ENCODE data around the gene RNF224.

Gene RNF224

DNA sequence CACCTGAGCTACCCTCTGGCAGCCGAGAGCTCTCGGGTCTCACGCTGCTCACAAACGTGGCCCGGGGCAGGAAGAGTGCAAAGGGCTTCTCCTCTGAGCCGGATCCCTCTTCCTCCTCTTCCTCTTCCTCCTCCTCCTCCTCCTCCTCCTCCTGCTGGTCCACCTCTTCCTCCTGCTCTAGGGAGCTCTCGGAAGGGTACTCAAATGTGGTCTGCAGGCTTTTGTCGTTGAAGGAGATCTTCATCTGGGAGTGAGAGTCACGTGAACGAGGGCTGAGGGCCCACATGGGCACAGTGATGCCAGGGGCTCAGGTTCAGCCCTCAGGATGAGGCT lies 34.9 kb upstream of the RNF224 start:
- no peak for DNase-seq (ENCODE audit: low read depth in 2 of 2)

DNA sequence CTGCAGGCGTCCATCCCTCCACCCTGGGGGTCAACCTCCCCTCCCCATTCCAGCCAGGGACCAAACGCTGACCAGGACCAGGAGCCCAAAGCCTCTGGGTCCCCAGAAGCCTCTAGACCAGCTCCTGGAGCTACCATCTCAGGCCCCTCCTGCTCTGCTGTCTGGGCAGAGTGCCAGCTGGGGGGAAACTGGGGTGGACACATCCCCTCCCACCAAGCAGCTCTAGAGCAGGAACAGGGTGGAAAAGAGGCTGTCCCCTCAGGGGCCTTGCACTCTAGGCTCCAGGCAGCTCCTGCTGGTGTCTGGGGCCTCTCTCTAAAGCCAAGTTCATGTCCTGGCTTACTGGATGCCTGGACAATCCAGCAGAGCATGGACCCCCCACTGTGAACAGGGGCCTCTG lies 34.4 kb upstream of the RNF224 start:
- no peak for DNase-seq (ENCODE audit: low read depth in 2 of 2)

DNA sequence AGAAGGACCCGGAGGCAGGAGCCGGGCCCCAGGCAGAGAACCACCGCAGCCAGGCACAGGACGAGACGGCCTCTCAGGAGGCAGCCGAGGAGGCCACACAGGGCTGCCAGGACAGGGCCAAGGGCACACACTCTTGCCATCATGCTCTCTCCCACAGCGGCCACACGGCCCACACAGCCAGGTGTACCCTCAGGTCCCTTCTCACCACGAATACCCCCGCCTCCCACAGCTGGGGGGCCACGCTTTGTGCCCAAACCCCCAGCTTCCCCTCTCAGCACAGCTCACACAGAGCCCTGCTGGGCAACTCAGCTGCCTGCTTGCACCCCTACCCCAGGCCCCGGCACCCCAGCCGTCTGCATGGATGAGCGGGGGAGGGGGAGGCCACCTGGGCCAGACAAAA lies 33.5 kb upstream of the RNF224 start:
- DNase-seq (ENCODE audit: low read depth in 2 of 2): no peak

DNA sequence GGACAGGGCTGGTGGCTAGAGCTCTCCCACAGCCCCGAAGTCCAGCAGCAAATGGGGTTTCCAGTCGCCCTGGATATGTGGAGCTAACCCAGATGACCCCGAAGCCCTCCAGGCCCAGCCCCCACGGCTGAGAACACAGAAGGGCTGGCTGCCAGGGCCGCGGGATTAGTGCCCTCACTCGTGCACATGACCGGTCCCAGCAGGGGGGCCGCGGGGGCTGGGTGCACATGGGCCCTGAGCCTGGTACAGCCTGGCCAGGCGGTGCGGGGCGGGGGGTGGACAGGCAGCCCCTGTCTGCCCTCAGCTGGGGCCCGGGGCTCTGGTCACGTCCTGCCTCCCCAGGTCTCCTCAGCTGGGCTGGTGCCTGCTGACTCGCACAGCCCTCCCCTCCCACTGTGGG lies 32.9 kb upstream of the RNF224 start:
- DNase-seq (ENCODE audit: low read depth in 2 of 2): no peak

DNA sequence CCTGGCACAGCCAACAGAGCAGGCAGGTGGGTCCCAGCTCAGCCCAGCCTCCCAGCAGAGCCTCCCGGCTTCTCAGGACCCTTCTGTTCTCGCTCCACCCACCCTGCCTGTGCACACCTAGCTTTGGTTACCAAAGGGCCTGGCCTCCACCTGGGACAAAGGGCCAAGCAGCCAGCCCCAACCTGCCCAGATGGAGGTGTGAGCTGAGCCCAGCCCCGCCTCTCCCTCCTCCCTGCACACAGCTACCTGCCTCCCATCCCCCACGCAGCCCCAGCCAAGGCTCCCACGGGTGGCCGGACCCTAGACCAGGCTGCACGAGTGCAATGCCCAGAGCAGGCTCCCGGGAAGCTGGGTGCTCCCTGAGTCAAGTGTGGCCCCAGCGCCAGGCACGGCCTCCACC lies 32.4 kb upstream of the RNF224 start:
- no peak for DNase-seq (ENCODE audit: low read depth in 2 of 2)

DNA sequence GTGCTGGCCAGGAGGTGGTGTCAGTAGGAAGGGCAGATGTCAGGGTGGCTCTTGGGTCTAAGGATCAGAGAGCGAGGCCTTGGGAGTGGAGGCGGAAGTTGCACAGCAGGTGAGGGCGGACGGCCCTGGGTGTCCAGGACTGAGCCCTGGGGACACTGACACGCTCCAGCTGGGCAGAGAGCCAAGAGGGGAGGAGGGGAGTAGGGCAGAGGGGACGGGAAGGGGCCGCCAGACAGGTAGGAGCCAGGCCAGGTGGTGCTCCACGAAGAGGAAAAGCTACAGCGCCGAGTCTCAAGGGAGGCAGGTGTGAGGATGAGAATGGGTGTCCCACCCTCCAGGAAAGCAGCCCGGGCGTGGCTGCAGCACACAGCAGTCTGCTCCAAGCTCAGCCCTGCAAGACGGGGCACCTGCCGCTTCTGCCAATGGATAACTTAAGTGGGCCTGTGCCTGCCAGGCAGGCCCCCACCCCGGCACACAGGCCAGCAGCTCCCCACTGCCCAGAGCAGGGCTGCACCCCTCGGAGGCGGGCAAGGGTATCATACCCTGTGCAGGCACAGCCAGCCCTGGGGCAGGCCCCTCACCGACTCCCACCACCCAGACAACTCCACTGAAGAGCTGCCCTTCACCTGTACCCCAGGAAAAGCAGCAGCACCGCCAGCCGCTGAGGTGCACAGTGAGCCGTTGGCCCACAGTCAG lies 31.6 kb upstream of the RNF224 start:
- no peak for DNase-seq (ENCODE audit: low read depth in 2 of 2)

DNA sequence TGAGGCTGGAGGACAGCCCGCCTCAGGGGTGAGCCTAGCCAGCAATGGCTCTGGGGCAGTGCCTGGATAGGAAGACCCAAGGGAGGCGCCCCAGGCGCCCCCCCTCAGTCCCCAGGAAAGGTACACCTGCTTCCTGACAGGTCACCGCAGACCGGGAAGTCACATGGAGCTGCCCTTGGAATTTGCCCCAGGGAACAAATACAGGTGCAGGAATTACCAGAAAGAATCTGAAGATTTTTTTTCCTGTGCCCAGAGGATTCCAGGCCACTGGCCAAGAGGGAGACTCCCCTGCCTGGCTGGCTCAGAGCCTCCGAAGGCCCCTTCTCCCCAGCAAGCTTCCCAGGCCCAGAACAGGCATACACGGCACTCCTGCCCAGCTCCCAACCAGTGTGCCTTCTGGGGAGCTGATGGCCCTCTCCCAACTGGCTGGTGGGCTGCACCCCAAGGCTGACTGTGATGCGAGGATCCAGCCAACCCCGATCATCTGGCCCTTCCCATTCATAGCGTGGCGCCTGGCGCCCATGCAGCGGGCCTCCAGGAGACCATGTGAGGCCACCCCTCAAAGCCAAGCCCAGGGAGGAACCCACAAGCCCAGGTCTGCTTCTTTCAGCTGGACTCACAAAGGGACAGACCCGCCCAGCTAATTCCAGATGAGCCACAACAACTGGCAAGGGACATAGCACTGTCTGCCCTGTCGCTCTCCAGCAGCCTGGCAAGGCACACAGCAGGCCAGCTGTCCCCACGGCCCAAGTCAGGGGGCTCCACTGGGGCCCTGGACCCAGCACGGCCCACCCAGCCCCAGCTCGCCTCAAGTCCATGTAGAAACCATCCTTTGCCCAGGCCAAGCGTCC lies 29.0 kb upstream of the RNF224 start:
- no peak for DNase-seq (ENCODE audit: low read depth in 2 of 2)

DNA sequence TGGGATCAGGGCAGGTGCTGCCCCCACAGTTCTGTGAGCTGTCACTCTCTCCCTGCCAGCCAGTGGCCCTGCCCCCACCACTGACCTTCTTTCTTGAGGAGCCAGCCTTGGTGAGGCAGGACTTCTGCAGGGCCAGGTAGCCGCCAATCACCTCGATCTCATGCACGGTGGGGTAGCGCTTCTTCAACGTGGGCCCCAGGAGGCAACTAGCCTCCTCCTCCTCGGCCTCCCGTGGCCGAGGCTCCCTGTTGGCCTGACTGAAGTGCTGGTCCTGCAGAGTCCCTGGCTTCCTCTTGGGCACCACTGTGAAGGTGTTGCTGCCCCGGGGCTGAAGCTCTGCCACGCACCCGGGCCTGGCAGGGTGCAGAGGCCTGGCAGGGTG lies 28.4 kb upstream of the RNF224 start:
- no peak for DNase-seq (ENCODE audit: low read depth in 2 of 2)

DNA sequence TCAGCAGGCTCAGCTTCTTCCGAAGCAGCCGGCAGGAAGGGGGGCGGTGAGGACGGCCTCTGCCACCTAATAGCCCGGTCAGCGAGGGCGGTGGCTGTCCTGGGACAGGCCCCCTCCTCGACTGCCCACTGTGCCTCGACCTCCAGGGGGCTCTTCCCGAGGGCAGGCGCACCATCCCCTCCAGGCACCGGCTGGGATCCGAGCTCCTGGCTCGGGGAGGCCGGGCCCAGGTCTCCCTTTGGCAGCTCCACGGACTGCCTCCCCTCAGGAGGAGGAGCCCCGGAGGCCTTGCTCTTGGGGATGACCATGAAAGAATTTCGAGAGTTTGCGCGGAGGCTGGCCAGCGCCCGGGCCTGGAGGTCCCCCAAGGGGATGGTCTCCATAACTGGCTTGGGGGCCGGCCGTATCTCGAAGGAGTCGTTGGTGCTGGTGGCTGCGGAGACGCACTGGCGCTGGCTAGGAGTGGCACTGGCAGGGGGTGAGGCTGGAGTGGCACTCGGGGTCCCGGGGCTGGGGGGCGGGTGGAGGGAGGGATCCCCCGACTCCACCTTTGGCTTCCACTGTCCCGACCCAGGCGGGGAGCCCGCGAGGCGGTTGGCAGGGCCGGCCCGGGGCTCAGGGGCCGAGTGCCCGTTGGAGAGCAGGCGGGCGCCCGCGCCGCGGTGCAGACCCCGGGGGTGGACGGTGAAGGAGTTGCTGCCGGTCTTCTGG lies 27.7 kb upstream of the RNF224 start:
- no peak for DNase-seq (ENCODE audit: low read depth in 2 of 2)

DNA sequence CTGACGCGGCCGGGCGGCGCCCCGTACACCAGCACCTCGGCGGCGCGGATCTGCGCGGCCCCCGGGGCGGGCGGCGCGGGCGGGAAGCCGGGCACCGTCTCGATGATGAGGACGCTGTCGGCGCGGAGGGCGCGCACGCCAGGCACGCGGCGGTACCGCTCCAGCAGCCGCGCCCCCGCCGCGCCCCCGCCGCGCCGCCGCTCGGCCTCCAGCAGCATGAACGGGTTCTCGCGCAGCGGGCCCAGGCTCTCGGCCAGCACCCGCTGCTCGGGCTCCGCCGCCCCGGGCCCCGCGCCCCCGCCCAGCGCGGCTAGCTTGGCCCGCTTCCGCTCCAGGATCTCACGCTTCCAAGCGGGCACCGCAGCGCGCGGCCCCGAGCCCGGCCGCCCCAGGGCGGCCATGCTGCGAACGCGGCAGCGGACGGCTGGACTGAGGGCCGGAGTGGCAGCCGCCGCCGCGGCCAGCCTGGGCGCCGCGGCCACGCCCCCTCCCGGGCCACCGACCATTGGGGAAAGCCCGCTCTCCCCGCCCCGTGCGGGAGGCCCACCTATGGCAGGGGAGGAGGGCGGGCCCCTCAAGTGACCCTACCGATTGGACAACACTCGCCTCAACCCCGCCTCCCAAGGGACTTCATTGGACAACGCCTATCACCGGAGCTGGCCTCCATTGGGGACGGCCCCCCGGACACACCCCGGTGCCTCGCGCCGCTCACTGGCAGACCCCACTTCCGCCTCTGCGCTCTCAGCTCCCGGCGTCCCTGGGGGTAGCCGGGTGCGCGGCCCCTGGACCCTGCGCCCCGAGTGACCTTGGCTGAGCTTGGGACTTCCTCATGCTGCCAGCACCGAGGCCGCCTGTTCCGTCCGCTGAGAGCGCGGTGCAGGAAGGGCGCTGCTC lies 26.7 kb upstream of the RNF224 start, which contains the start of gene TPRN:
Gene TPRN (minus strand): TSS at position 431 of the 894 bp plus-strand sequence. CDS start 30 bp downstream, at position 401.
- peak; percentile 97 to 98 for DNase-seq (ENCODE audit: low read depth in 2 of 2)

DNA sequence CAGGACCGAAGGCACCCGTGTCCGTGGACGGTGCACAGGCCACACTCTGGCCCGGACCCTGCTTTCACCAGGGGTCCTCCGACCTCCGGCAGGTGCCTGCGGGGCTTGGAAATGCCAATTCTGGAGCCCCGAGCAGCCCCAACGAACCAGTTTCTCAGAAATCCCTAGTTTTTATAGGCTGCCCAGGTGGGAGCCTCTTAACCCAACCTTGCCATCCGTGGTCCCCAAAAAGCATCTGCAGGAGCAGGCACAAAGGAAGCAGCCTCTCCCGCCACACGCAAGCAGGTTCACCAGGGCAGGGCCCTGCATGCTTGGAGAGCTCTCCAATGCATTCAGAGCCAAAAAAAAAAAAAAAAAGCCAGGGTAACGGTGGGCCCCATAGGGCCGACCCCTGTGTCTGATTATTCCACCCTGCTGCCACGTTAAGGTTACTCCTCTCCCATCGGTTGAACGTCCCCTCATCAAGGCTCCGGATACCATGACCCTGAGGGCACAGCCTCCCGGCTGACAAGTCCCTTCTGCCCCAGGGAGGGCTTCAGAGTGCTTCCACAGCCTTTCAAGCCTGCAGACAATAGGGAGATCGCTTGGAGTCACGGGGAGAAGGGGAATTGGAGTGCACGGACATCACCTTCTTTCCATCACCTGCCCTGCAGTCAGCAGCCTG lies 26.0 kb upstream of the RNF224 start:
- no peak for DNase-seq (ENCODE audit: low read depth in 2 of 2)

DNA sequence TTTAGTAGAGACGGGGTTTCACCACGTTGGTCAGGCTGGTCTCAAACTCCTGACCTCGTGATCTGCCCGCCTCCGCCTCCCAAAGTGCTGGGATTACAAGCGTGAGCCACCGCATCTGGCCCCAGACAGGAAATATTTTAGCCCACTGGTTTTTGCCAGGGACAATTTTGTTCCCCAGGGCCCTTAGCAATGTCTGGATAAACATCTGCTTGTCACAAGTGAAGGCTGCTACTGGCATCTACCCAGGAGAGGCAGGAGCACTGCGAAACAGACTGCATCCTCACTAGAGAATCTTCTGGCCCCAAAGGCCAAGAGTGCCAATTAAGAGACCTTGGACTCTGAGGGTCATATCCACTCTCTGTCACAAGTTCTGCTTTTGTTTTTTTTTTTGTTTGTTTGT lies 24.3 kb upstream of the RNF224 start:
- DNase-seq (ENCODE audit: low read depth in 2 of 2): no peak

DNA sequence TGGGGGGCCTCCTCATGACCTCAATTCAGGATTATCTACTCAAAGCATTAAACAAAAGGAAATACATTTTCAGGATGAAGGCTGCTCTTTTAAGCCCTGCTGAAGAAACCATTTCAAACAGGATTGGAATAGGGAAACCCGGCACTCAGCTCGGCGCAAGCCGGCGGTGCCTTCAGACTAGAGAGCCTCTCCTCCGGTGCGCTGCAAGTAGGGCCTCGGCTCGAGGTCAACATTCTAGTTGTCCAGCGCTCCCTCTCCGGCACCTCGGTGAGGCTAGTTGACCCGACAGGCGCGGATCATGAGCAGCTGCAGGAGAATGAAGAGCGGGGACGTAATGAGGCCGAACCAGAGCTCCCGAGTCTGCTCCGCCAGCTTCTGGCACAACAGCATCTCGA lies 22.6 kb upstream of the RNF224 start:
- DNase-seq (ENCODE audit: low read depth in 2 of 2): no peak

DNA sequence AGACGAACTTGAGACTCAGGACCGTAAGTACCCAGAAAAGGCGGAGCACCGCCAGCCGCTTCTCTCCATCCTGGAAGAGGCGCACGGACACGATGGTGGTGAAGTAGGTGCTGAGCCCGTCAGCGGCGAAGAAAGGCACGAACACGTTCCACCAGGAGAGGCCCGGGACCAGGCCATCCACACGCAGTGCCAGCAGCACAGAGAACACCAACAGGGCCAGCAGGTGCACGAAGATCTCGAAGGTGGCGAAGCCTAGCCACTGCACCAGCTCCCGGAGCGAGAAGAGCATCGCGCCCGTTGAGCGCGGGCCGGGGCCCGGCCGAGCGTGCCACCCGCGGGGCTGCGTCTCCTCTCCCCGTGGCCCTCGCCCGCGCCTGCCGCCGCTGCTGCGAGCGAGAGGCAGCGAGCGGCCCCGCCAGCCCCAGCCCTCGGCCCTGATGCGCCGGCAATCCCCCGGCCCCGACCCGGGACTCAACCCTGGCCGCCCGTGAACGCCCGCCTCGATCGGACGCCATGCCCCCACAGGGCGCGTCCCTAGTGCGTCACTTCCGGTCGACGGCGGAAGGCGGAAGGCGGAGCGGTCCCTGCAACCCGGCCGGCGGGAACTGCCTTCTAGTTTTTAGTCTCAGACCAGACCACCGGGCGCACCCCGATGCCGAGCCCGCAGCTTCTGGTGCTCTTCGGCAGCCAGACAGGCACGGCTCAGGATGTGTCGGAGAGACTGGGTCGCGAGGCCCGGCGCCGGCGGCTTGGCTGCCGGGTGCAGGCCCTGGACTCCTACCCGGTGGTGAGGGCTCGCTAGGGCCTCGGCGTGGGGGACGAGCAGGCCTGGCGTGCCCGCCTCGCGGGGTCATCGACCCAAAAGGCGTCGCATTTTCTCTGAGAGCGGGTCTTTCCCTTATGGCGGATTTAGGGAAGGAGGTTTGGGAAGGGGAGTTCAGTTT lies 21.9 kb upstream of the RNF224 start, which contains the start of the genes NDOR1 and TMEM203:
Gene NDOR1 (plus strand): TSS at position 575 of the 944 bp plus-strand sequence. CDS start 78 bp downstream, at position 653.
Gene TMEM203 (minus strand): TSS at position 523 of the 944 bp plus-strand sequence. CDS start 234 bp downstream, at position 289.
- DNase-seq (ENCODE audit: low read depth in 2 of 2): peak; percentile 87

DNA sequence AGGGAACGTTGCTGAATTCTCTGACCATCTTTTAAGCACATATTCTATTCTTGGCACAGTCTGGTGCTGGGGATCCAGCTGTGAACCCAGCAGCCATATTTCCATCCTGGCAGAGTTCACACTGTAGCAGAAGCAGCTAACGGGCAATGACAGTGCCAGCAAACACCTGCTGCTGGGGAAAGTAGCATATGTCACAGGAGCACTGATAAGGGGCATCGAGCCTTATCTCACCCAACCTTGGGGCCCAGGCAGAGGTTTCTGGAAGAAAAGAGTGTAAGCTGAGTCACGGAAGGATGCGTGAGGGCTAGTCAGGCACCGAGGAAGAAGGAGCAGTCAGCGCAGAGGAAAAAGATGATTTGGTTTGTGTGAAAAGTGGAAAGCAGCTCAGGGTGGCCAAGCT lies 20.7 kb upstream of the RNF224 start:
- DNase-seq (ENCODE audit: low read depth in 2 of 2): no peak

DNA sequence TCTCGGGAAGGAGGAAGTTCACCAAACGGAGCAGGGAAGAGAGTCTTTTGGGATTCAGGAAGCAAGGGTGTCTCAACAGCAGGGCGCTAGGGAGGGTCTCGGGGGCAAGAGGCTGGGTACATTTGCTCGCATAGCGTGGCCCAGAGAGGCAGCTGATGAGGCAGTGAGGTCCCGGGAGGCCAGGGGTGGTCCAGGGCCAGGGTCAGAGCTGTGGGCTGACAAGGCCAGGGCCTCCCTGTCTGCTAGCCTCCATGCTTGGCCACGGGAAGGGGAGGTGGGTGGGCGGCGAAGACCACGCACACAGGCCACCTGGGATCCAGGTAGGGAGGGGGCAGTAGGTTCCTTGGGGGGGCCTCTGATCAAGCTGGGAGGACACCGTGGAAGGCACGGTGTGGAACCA lies 15.8 kb upstream of the RNF224 start:
- no peak for DNase-seq (ENCODE audit: low read depth in 2 of 2)

DNA sequence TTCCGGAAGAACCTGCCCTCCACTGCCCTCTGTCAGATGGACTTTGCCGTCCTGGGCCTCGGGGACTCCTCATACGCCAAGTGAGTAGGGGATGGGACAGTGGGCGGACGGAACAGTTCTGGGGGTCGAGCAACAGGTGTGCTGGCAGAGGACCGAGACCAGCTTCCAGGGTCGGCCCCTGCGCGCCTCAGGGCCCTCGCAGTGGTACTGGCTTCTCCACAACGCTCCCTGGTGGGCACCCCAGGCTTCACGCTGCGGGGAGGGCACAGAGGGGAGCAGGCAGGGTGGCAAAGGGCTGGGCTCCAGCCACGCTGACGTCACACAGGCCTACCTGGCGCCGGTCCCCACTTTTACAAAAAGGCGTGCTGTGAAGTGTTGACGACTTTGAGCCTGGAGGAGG lies 14.8 kb upstream of the RNF224 start:
- no peak for DNase-seq (ENCODE audit: low read depth in 2 of 2)

DNA sequence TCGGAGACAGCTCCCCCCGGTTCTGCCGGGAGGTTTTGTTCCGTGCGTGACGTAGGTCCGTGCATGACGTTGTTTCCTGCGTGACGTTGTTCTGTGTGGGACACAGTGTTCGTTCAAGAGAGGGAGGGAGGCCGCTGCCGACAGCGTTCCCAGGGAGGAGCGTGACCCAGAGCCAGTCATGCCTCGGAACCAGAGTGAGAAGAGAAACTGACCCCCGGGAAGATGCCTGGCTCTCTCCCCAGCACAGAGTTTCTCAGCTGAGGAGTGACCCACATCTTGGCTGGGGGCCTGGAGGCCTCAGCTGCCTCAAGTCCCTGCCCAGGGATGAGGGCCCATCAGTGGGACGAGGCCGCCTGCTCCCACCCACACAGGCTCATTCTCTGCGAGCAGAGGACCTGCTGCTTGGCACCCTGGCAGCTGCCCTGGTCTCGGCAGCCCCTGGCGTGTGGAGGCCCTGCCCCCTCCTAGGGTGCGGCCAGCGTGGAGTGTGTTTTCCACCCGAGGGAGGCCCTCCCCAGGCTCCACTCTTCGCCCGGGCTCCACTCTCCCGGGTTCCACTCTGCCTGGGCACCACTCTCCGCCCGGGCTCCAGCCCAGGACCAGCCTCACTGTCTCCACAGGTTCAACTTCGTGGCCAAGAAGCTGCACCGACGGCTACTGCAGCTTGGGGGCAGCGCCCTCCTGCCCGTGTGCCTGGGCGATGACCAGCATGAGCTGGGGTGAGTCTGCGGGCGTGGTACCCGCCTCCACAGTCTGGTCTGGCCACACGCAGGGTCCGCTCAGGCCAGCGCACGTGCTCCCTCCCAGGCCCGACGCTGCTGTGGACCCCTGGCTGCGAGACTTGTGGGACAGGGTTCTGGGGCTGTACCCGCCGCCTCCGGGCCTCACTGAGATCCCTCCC lies 13.9 kb upstream of the RNF224 start:
- DNase-seq (ENCODE audit: low read depth in 2 of 2): no peak

DNA sequence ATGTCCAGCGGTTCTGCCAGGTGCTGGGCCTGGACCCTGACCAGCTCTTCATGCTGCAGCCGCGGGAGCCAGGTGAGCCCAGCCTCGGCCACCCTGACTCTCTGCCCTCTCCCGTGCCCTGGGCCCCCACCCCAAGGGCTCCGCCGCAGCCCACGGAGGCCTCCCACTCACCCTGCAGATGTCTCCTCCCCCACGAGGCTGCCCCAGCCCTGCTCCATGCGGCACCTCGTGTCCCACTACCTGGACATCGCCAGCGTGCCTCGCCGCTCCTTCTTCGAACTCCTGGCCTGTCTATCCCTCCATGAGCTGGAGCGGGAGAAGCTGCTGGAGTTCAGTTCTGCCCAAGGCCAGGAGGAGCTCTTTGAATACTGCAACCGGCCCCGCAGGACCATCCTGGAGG lies 12.7 kb upstream of the RNF224 start:
- no peak for DNase-seq (ENCODE audit: low read depth in 2 of 2)

Measured in activated CD8-positive, alpha-beta memory T cell treated with anti-CD3 and anti-CD28 coated beads for 4 hours (primary cell).